ENCODE data around the gene TSEN2. TPM values are rescaled to one million over a fixed set of nuclear protein-coding genes. Genes with fewer than 3 reads are reported as not detected.

The TSEN2 gene
- total RNA-seq, 1 donor from 2014 or later: 11.4 TPM

DNA sequence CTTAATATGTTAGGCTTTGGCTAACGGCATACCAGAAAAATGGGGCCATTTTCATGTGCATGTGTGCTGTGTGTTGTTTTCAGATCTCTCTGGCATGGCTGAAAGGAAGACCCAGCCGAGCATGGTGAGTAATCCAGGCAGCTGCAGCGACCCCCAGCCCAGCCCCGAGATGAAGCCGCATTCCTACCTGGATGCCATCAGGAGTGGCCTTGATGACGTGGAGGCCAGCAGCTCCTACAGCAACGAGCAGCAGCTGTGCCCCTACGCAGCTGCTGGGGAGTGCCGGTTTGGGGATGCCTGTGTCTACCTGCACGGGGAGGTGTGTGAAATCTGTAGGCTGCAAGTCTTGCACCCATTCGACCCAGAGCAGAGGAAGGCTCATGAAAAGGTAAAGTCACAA, 87.7 kb downstream of the TSEN2 start:
- Histone ChIP-seq H3K36me3 (ENCODE audit: control insufficient read depth, insufficient read depth, low read length) (no peaks in the 10 kb centered on the region), H3K27me3 (ENCODE audit: control insufficient read depth, insufficient read depth, low read length) (no peaks in the 10 kb centered on the region), H3K4me3 (ENCODE audit: low read depth, low read length) (no peak overlapping the region)
- no peak for TF ChIP-seq CTCF (IDR thresholded peaks at IDR 0.05; ENCODE audit: insufficient read depth, low read length, poor library complexity, severe bottlenecking)
- no peak for DNase-seq (ENCODE audit: low read depth)

- no peaks in the 10 kb centered on the region for H3K27me3 ChIP-seq (ENCODE audit: control insufficient read depth, insufficient read depth, low read length)
- H3K36me3 ChIP-seq (ENCODE audit: control insufficient read depth, insufficient read depth, low read length): no peaks in the 10 kb centered on the region
- TF ChIP-seq CTCF (IDR thresholded peaks at IDR 0.05; ENCODE audit: insufficient read depth, low read length, poor library complexity, severe bottlenecking): no peak
- no peak for DNase-seq (ENCODE audit: low read depth)
- no peak overlapping the region for H3K4me3 ChIP-seq (ENCODE audit: low read depth, low read length)
Observed at GRCh38 chr3:12574131-12574530, 89.9 kb downstream of the TSEN2 start.

- Histone ChIP-seq H3K4me3 (ENCODE audit: low read depth, low read length) (no peak overlapping the region), H3K27me3 (ENCODE audit: control insufficient read depth, insufficient read depth, low read length) (no peaks in the 10 kb centered on the region), H3K36me3 (ENCODE audit: control insufficient read depth, insufficient read depth, low read length) (no peaks in the 10 kb centered on the region)
- no peak for TF ChIP-seq CTCF (IDR thresholded peaks at IDR 0.05; ENCODE audit: insufficient read depth, low read length, poor library complexity, severe bottlenecking)
- no peak for DNase-seq (ENCODE audit: low read depth)
Observed at GRCh38 chr3:12574661-12575060, 90.4 kb downstream of the TSEN2 start.

GRCh38 chr3:12577379-12577778, 93.1 kb downstream of the TSEN2 start:
- H3K36me3 ChIP-seq (ENCODE audit: control insufficient read depth, insufficient read depth, low read length): peaks cover 1% of the 10 kb centered on the region
- no peak for TF ChIP-seq CTCF (IDR thresholded peaks at IDR 0.05; ENCODE audit: insufficient read depth, low read length, poor library complexity, severe bottlenecking)
- H3K4me3 ChIP-seq (ENCODE audit: low read depth, low read length): no peak overlapping the region
- no peaks in the 10 kb centered on the region for H3K27me3 ChIP-seq (ENCODE audit: control insufficient read depth, insufficient read depth, low read length)
- DNase-seq (ENCODE audit: low read depth): no peak

DNA sequence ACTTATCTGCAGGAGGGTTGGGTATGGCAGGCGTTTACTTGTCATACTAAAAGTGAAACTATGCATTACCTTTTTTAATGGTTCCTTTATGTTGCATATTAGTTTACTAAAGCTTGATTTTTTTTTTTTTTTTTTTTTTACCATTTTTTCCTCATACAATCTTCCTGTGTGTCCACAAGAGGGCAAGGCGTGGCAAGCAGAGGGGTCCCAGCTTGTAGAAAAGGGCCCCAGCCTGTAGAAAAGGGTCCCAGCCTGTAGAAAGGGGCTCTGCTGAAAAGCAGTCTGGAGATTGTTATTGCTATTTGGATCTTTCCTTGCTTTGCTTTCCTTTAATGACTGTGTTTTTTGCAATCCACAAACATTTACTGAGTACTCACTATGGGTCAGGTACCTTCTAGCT, 94.5 kb downstream of the TSEN2 start:
- Histone ChIP-seq H3K4me3 (ENCODE audit: low read depth, low read length) (no peak overlapping the region), H3K27me3 (ENCODE audit: control insufficient read depth, insufficient read depth, low read length) (no peaks in the 10 kb centered on the region), H3K36me3 (ENCODE audit: control insufficient read depth, insufficient read depth, low read length) (peaks cover 2% of the 10 kb centered on the region)
- TF ChIP-seq CTCF (IDR thresholded peaks at IDR 0.05; ENCODE audit: insufficient read depth, low read length, poor library complexity, severe bottlenecking): peak; percentile 23
- DNase-seq (ENCODE audit: low read depth): no peak

DNA sequence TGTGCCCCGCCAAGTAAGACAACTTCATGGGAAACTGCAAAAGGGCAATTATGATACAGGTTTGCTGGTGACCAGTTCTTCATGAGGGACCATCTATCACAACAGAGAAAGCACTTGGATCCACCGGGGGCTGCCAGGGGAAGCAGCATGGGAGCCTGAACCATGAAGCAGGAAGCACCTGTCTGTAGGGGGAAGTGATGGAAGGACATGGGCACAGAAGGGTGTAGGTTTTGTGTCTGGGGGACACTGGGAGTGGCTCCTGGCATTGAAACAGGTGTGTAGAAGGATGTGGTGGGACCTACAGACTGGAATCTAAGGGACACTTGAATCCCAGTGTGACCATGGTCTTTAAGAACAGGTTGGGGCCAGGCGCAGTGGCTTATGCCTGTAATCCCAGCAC, 95.2 kb downstream of the TSEN2 start:
- peaks cover 4% of the 10 kb centered on the region for H3K36me3 ChIP-seq (ENCODE audit: control insufficient read depth, insufficient read depth, low read length)
- no peak for DNase-seq (ENCODE audit: low read depth)
- H3K27me3 ChIP-seq (ENCODE audit: control insufficient read depth, insufficient read depth, low read length): no peaks in the 10 kb centered on the region
- TF ChIP-seq CTCF (IDR thresholded peaks at IDR 0.05; ENCODE audit: insufficient read depth, low read length, poor library complexity, severe bottlenecking): no peak
- H3K4me3 ChIP-seq (ENCODE audit: low read depth, low read length): no peak overlapping the region

All from kidney epithelial cell (primary cell).